Testis (tissue), 3 donors: ENCODE results near the gene CADPS. TPM values are rescaled to one million over a fixed set of nuclear protein-coding genes. Genes with fewer than 3 reads are reported as not detected.

Experiments used
- DNase-seq: peaks from one replicate; pipeline ENCODE4 v3.0.0-alpha.2; 2019
- H3K27ac ChIP-seq, 2 donors: fragments of 200-600 bp; sonication (generic); one replicate each; pipeline ENCODE4 v1.5.1; 2019
- H3K27me3 ChIP-seq: fragments of 200-600 bp; sonication (generic); one replicate; pipeline ENCODE4 v1.5.1; 2019
- H3K36me3 ChIP-seq: fragments of 200-600 bp; sonication (generic); one replicate; pipeline ENCODE4 v1.5.1; 2017; ENCODE audit warnings: low read depth; ENCODE audit errors: missing control alignments
- H3K4me1 ChIP-seq: fragments of 200-600 bp; sonication (generic); one replicate; pipeline ENCODE4 v1.5.1; 2019
- H3K4me3 ChIP-seq, 2 donors: fragments of 200-600 bp; sonication (generic); one replicate each; pipeline ENCODE4 v1.5.1; 2017 to 2019
- H3K9me3 ChIP-seq: fragments of 200-600 bp; sonication (generic); one replicate; pipeline ENCODE4 v1.5.1; 2017
- CTCF ChIP-seq, 3 experiments: fragments of 450-650 bp in 2 of 3; fragments of 200-600 bp in 1 of 3; sonication (generic) in 1 of 3; IDR thresholded peaks; one replicate each; pipeline ENCODE4 v1.5.1; 2016 to 2019; ENCODE audit warnings: antibody characterized with exemption in 3 of 3, mild to moderate bottlenecking in 2 of 3, moderate library complexity in 1 of 3
- POLR2A ChIP-seq: fragments of 450-650 bp; IDR thresholded peaks from one replicate; pipeline ENCODE4 v1.6.1; 2017; ENCODE audit warnings: antibody characterized with exemption, mild to moderate bottlenecking, moderate library complexity
- WGBS, 2 donors: methylation state at CpG; one replicate each; pipeline ENCODE4 v1.1.5; 2018; 5-methylcytosine and 5-hydroxymethylcytosine counted together
- intact Hi-C: fragments of 100-400 bp; cut with DNase I; formaldehyde crosslinking; loops from one replicate; pipeline ENCODE4 v1.15.1; 2023; ENCODE audit warnings: low total_unique reads
- polyA plus RNA-seq: library from polyadenylated mRNA; stranded (reverse); fragments of 350-450 nt; fragmentation: Illumina TruSeq; extraction: RNeasy Lipid Tissue Mini Kit (QIAGEN cat#74804); gene quantifications from one replicate; pipeline ENCODE4 v1.2.3, GENCODE V29; 2014; ENCODE audit warnings: low read depth, low replicate concordance; ENCODE audit not compliant: insufficient read depth
- total RNA-seq, 2 donors: library from RNA; depleted of rRNA; stranded (reverse); fragments of >200 nt; gene quantifications; one replicate each; pipeline ENCODE4 v1.2.3, GENCODE V29; 2016

The CADPS gene
- total and polyA plus RNA-seq, 3 donors from 2014 or later, result 8.6 to 56.4 (median 21.6) TPM

- WGBS, 2 donors, result 46 to 51% methylated on average over 3 of the region's 3 CpGs
Measured at GRCh38 chr3:62376454-62376720, 498.8 kb downstream of the CADPS start.

GRCh38 chr3:62375655-62376453, 499.4 kb downstream of the CADPS start:
- WGBS, 2 donors, result 37 to 41% methylated on average over 14 of the region's 14 CpGs
- Histone ChIP-seq H3K27ac (no peak overlapping the region), H3K4me1 (peaks cover 20% of the 10 kb centered on the region), H3K4me3 (no peak overlapping the region), H3K27me3 (no peaks in the 10 kb centered on the region), H3K36me3 (no peaks in the 10 kb centered on the region), H3K9me3 (no peaks in the 10 kb centered on the region)
- intact Hi-C loops, result no loop called here
- DNase-seq, result no peak
- TF ChIP-seq CTCF (IDR thresholded peaks at IDR 0.05) (no peak), POLR2A (no peak)

More at GRCh38 chr3:62376454-62376720, 498.8 kb downstream of the CADPS start:
- Histone ChIP-seq H3K9me3 (no peaks in the 10 kb centered on the region), H3K4me3 (no peak overlapping the region), H3K27me3 (no peaks in the 10 kb centered on the region), H3K36me3 (no peaks in the 10 kb centered on the region), H3K27ac (no peak overlapping the region), H3K4me1 (peaks cover 20% of the 10 kb centered on the region)
- intact Hi-C loops, result no loop called here
- no peak for DNase-seq
- TF ChIP-seq CTCF (IDR thresholded peaks at IDR 0.05) (no peak), POLR2A (no peak)

- Histone ChIP-seq H3K36me3 (no peaks in the 10 kb centered on the region), H3K4me3 (no peak overlapping the region), H3K9me3 (no peaks in the 10 kb centered on the region), H3K27ac (no peak overlapping the region), H3K27me3 (no peaks in the 10 kb centered on the region), H3K4me1 (peaks cover 23% of the 10 kb centered on the region)
- WGBS, 2 donors, result 6 to 7% methylated on average over 30 of the region's 30 CpGs
- DNase-seq, result no peak
- no peak for TF ChIP-seq CTCF (IDR thresholded peaks at IDR 0.05)
- no peak for TF ChIP-seq POLR2A
- intact Hi-C loops, result no loop called here
Measured at GRCh38 chr3:62374341-62375218, 500.6 kb downstream of the CADPS start.

- Histone ChIP-seq H3K4me3 (no peak overlapping the region), H3K27me3 (no peaks in the 10 kb centered on the region), H3K36me3 (no peaks in the 10 kb centered on the region), H3K4me1 (peaks cover 29% of the 10 kb centered on the region), H3K27ac (no peak overlapping the region), H3K9me3 (no peaks in the 10 kb centered on the region)
- intact Hi-C loops, result no loop called here
- 5 to 6% methylated on average over 29 to 47 of the region's 47 CpGs for WGBS, 2 donors
- no peak for DNase-seq
- TF ChIP-seq POLR2A (no peak), CTCF (IDR thresholded peaks at IDR 0.05) (no peak)
Measured at GRCh38 chr3:62373714-62374333, 501.4 kb downstream of the CADPS start.
